ENCODE results near the gene SLC23A1. TPM values are rescaled to one million over a fixed set of nuclear protein-coding genes. Genes with fewer than 3 reads are reported as not detected.

Gene SLC23A1
- total RNA-seq, 1 donor from 2014 or later = 2.1 TPM

- Mint-ChIP-seq H3K36me3 (peaks cover 3% of the 10 kb centered on the region), H3K9me3 (no peaks in the 10 kb centered on the region), H3K4me3 (no peak overlapping the region), H3K27ac (no peak overlapping the region), H3K4me1 (ENCODE audit: unreplicated experiment) (peaks cover 3% of the 10 kb centered on the region), H3K27me3 (no peaks in the 10 kb centered on the region)
- DNase-seq (ENCODE audit: extremely low spot score, unreplicated experiment) = no peak
- TF ChIP-seq CTCF (conservative IDR thresholded peaks at IDR 0.05) = no peak
Observed at GRCh38 chr5:139415869-139416268, 32.8 kb upstream of the SLC23A1 start.

GRCh38 chr5:139415221-139415861, 32.2 kb upstream of the SLC23A1 start:
- Mint-ChIP-seq H3K36me3 (peaks cover 3% of the 10 kb centered on the region), H3K27me3 (no peaks in the 10 kb centered on the region), H3K4me3 (no peak overlapping the region), H3K27ac (no peak overlapping the region), H3K4me1 (ENCODE audit: unreplicated experiment) (peaks cover 3% of the 10 kb centered on the region), H3K9me3 (no peaks in the 10 kb centered on the region)
- DNase-seq (ENCODE audit: extremely low spot score, unreplicated experiment) = no peak
- no peak for TF ChIP-seq CTCF (conservative IDR thresholded peaks at IDR 0.05)

DNA sequence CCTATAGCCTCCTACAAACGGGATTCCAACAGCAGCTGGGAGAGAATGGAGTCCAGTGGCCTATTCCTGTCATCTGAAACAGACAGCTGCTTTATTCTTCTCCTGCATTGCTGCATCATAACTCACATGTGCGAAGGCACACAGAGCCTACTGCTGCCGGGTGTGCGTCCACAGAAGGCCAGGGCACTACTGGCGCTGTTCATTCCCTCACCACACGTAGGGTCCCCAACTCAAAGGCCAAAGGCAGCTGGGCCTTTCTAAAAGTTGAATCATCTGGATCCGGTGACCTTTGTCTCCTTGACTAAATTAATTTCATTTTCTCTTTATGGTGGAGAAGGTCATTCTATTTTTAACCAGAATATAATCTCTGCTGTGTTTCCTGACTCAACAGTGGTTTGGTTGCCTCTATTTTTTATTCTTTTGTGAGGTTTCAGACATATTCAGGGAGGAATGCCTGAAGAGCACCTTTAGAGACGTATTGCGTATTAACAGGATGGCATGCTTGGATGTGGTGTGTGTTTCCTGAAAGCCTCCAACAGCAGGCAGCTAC, 31.6 kb upstream of the SLC23A1 start:
- Mint-ChIP-seq H3K9me3 (no peaks in the 10 kb centered on the region), H3K36me3 (peaks cover 3% of the 10 kb centered on the region), H3K4me3 (no peak overlapping the region), H3K27ac (no peak overlapping the region), H3K4me1 (ENCODE audit: unreplicated experiment) (peaks cover 3% of the 10 kb centered on the region), H3K27me3 (no peaks in the 10 kb centered on the region)
- no peak for TF ChIP-seq CTCF (conservative IDR thresholded peaks at IDR 0.05)
- DNase-seq (ENCODE audit: extremely low spot score, unreplicated experiment) = no peak

- Mint-ChIP-seq H3K4me1 (ENCODE audit: unreplicated experiment) (peaks cover 3% of the 10 kb centered on the region), H3K36me3 (peaks cover 3% of the 10 kb centered on the region), H3K9me3 (no peaks in the 10 kb centered on the region), H3K27ac (no peak overlapping the region), H3K27me3 (no peaks in the 10 kb centered on the region), H3K4me3 (no peak overlapping the region)
- TF ChIP-seq CTCF (conservative IDR thresholded peaks at IDR 0.05) = no peak
- DNase-seq (ENCODE audit: extremely low spot score, unreplicated experiment) = no peak
Observed at GRCh38 chr5:139413963-139414362, 30.9 kb upstream of the SLC23A1 start.

- peaks cover 3% of the 10 kb centered on the region for H3K4me1 Mint-ChIP-seq (ENCODE audit: unreplicated experiment)
- no peak for TF ChIP-seq CTCF (conservative IDR thresholded peaks at IDR 0.05)
- no peak for DNase-seq (ENCODE audit: extremely low spot score, unreplicated experiment)
- H3K4me3 Mint-ChIP-seq = no peak overlapping the region
- no peaks in the 10 kb centered on the region for H3K9me3 Mint-ChIP-seq
- no peaks in the 10 kb centered on the region for H3K27me3 Mint-ChIP-seq
- peaks cover 3% of the 10 kb centered on the region for H3K36me3 Mint-ChIP-seq
- no peak overlapping the region for H3K27ac Mint-ChIP-seq
Observed at GRCh38 chr5:139413153-139413552, 30.1 kb upstream of the SLC23A1 start.

Measured in type B pancreatic cell (in vitro differentiated cells).